ENCODE measurements around the gene FOXD4L6.
"Not testable (repeated sequence)": the region's sequence is repeated elsewhere in the genome, so short reads cannot be mapped to it uniquely, and the experiment has no call there.

DNA sequence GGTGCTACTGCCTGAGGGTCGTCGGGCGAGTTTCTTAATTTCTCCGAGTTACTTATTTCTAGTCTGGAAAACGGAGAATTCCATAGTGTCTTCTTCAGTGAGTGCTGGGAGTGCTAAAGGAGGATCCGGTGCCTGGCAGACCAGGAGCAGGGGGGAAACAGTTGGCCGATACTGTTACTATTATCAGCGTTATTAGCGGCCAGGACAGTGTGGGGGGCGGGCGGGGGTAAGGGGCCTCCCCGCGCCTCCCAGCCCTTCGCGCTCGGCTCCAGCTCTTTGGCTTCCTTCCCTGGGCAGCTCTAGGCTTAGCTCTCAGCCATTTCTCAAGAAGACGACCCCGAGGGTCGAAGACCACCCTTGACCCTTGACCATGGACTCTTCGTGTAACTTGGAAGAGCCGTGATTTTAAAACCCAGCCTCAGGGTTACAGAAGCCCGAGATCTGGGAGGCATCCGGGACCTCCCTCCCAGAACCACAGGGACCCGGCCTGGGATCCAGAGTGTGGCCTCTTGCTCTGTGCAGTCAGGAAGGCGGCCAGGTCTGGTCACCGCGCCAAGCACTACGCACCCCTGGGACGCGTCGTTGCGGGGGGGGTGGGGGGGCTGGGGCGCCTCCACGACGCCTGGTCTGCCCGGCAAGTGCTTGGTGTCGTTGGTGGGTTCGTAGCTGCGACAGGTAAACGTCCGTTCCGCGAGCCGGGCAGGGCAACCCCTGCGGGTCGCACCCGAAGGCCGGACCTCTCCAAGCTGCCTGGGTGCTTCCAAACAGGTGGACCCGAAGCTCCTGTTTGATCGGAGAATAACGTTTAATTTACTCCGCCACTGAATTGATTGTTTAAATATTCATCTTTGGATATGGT lies 4.0 kb downstream of the FOXD4L6 start:
- TF ChIP-seq, protein P1, sequence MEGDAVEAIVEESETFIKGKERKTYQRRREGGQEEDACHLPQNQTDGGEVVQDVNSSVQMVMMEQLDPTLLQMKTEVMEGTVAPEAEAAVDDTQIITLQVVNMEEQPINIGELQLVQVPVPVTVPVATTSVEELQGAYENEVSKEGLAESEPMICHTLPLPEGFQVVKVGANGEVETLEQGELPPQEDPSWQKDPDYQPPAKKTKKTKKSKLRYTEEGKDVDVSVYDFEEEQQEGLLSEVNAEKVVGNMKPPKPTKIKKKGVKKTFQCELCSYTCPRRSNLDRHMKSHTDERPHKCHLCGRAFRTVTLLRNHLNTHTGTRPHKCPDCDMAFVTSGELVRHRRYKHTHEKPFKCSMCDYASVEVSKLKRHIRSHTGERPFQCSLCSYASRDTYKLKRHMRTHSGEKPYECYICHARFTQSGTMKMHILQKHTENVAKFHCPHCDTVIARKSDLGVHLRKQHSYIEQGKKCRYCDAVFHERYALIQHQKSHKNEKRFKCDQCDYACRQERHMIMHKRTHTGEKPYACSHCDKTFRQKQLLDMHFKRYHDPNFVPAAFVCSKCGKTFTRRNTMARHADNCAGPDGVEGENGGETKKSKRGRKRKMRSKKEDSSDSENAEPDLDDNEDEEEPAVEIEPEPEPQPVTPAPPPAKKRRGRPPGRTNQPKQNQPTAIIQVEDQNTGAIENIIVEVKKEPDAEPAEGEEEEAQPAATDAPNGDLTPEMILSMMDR (conservative IDR thresholded peaks at IDR 0.05 in 1 of 2, IDR thresholded peaks at IDR 0.05 in 1 of 2; ENCODE audit: extremely low read depth in 1 of 2, insufficient read depth in 1 of 2, low read depth in 1 of 2, low read length in 2 of 2): not testable (repeated sequence)
- not testable (repeated sequence) for TF ChIP-seq EZH2 (IDR thresholded peaks at IDR 0.05; ENCODE audit: borderline replicate concordance, low read length)

Data from mammary epithelial cell (primary cell).